SK-N-SH (cell line): Measurements from ENCODE around the gene TP53AIP1. TPM values are rescaled to one million over a fixed set of nuclear protein-coding genes. Genes with fewer than 3 reads are reported as not detected.

Source experiments
- CTCF ChIA-PET: fragments of 300-600, 350-600 bp; formaldehyde crosslinking; extraction: SDS; loops from one replicate; lab custom pipeline; 2021; lab: Yijun Ruan, JAX
- POLR2A ChIA-PET: fragments of 350-600 bp; sonication (Branson Sonifier 250); formaldehyde crosslinking; extraction: SDS; loops from one replicate; lab custom pipeline; 2020; ENCODE audit warnings: antibody characterized with exemption, inconsistent platforms; lab: Yijun Ruan, JAX
- DNase-seq: peaks from one replicate; pipeline ENCODE4 v3.0.0; 2012
- H2AFZ ChIP-seq: fragments of 200-600 bp; sonication (generic); 2 replicates; pipeline ENCODE4 v1.8.1; 2016; ENCODE audit warnings: antibody characterized with exemption, mild to moderate bottlenecking, low read depth
- H3F3A ChIP-seq: fragments of 200-600 bp; sonication (generic); replicated peaks from 2 replicates; pipeline ENCODE3; 2016; ENCODE audit warnings: antibody characterized with exemption, mild to moderate bottlenecking; ENCODE audit not compliant: insufficient read depth
- H3K27ac ChIP-seq, 2 experiments: fragments of 200-500 bp in 1 of 2; fragments of 200-600 bp in 1 of 2; sonication (Bioruptor generic) in 1 of 2; sonication (generic), shearing (Covaris generic) in 1 of 2; 2 replicates each; pipeline versions ENCODE4 v1.5.1 to v1.6.1; 2014 to 2016; ENCODE audit warnings: low read depth in 2 of 2, inconsistent platforms in 1 of 2, low read length in 1 of 2, mild to moderate bottlenecking in 1 of 2, mixed read lengths in 1 of 2
- H3K27me3 ChIP-seq: fragments of 200-600 bp; sonication (generic), shearing (Covaris generic); 2 replicates; pipeline ENCODE4 v1.6.1; 2016; ENCODE audit warnings: mixed run types; ENCODE audit not compliant: insufficient read depth
- H3K36me3 ChIP-seq, 2 experiments: fragments of 200-500 bp in 1 of 2; fragments of 200-600 bp in 1 of 2; sonication (Bioruptor generic) in 1 of 2; sonication (generic) in 1 of 2; replicated peaks in 1 of 2; 2 replicates each; pipeline versions ENCODE3 to v1.5.1; 2014 to 2016; ENCODE audit warnings: low read length in 1 of 2, mild to moderate bottlenecking in 1 of 2; ENCODE audit not compliant: insufficient read depth in 2 of 2, control insufficient read depth in 1 of 2
- H3K4me1 ChIP-seq, 2 experiments: fragments of 200-500 bp in 1 of 2; fragments of 200-600 bp in 1 of 2; sonication (Bioruptor generic) in 1 of 2; sonication (generic), shearing (Covaris generic) in 1 of 2; 2 replicates each; pipeline versions ENCODE4 v1.5.1 to v1.6.1; 2014 to 2016; ENCODE audit warnings: low read depth in 1 of 2, low read length in 1 of 2, mixed run types in 1 of 2; ENCODE audit not compliant: insufficient read depth in 2 of 2, control insufficient read depth in 1 of 2
- H3K4me2 ChIP-seq: fragments of 200-600 bp; sonication (generic), shearing (Covaris generic); 2 replicates; pipeline ENCODE4 v1.6.1; 2017; ENCODE audit warnings: mixed run types
- H3K4me3 ChIP-seq, 2 experiments: fragments of 200-500 bp in 1 of 2; fragments of 200-600 bp in 1 of 2; sonication (Bioruptor generic) in 1 of 2; sonication (generic), shearing (Covaris generic) in 1 of 2; 2 replicates each; pipeline versions ENCODE4 v1.5.1 to v1.8.1; 2014 to 2016; ENCODE audit warnings: low read depth in 2 of 2, inconsistent platforms in 1 of 2, low read length in 1 of 2, mild to moderate bottlenecking in 1 of 2, mixed read lengths in 1 of 2, moderate library complexity in 1 of 2
- H3K79me2 ChIP-seq: fragments of 200-600 bp; sonication (generic); 2 replicates; pipeline ENCODE4 v1.8.1; 2017; ENCODE audit warnings: mild to moderate bottlenecking; ENCODE audit not compliant: insufficient read depth
- H3K9ac ChIP-seq: fragments of 200-600 bp; sonication (generic); 2 replicates; pipeline ENCODE4 v1.6.1; 2017; ENCODE audit warnings: mixed run types
- H3K9me2 ChIP-seq: fragments of 200-600 bp; sonication (generic); 2 replicates; pipeline ENCODE4 v1.6.1; 2017; ENCODE audit warnings: mixed run types
- H3K9me3 ChIP-seq: fragments of 200-600 bp; sonication (generic); 2 replicates; pipeline ENCODE4 v1.6.1; 2017; ENCODE audit warnings: mixed run types, mild to moderate bottlenecking, moderate library complexity
- H4K20me1 ChIP-seq: fragments of 200-600 bp; sonication (generic); 2 replicates; pipeline ENCODE4 v1.6.1; 2017; ENCODE audit warnings: mild to moderate bottlenecking, mixed run types; ENCODE audit not compliant: insufficient read depth
- ELF1 ChIP-seq: IDR thresholded peaks from 2 replicates; pipeline ENCODE4 v1.4.0; 2012
- EP300 ChIP-seq, 2 experiments: IDR thresholded peaks; 2 replicates each; pipeline versions ENCODE4 v1.4.0 to v1.6.1; 2012; ENCODE audit warnings: borderline replicate concordance in 1 of 2, low read depth in 1 of 2, low read length in 1 of 2
- EZH2phosphoT487 ChIP-seq: fragments of 200-600 bp; sonication (generic); IDR thresholded peaks from 2 replicates; pipeline ENCODE4 v1.6.1; 2017; ENCODE audit warnings: low read depth, mixed run types, mild to moderate bottlenecking, antibody characterized with exemption, moderate library complexity, borderline replicate concordance
- FOXJ3 ChIP-seq: sonication (generic); formaldehyde crosslinking; IDR thresholded peaks from 2 replicates; pipeline ENCODE4 v1.5.1; 2020; ENCODE audit warnings: mild to moderate bottlenecking, missing genetic modification reagents
- GATA2 ChIP-seq: sonication (generic); formaldehyde crosslinking; IDR thresholded peaks from 2 replicates; pipeline ENCODE4 v1.5.0; 2020; ENCODE audit warnings: mild to moderate bottlenecking, missing genetic modification reagents
- JUND ChIP-seq: IDR thresholded peaks from 2 replicates; pipeline ENCODE4 v1.4.0; 2012
- MEF2A ChIP-seq: IDR thresholded peaks from 2 replicates; pipeline ENCODE4 v1.4.0; 2012; ENCODE audit warnings: low read depth, borderline replicate concordance
- NFIC ChIP-seq: IDR thresholded peaks from 2 replicates; pipeline ENCODE4 v1.4.0; 2012; ENCODE audit warnings: borderline replicate concordance
- POLR2AphosphoS5 ChIP-seq: IDR thresholded peaks from 2 replicates; pipeline ENCODE4 v1.6.1; 2012; ENCODE audit warnings: low read depth, low read length
- RCOR1 ChIP-seq: fragments of 150-350 bp; IDR thresholded peaks from 2 replicates; pipeline ENCODE4 v1.6.1; 2017; ENCODE audit warnings: antibody characterized with exemption, low read length
- RXRA ChIP-seq: IDR thresholded peaks from 2 replicates; pipeline ENCODE4 v1.4.0; 2012; ENCODE audit warnings: low read depth, mild to moderate bottlenecking, borderline replicate concordance
- SMC3 ChIP-seq: IDR thresholded peaks from 2 replicates; pipeline ENCODE4 v1.6.1; 2012; ENCODE audit warnings: low read depth, low read length, improper control_type of control experiment
- TAF1 ChIP-seq: IDR thresholded peaks from 2 replicates; pipeline ENCODE4 v1.6.1; 2012; ENCODE audit warnings: low read depth, mild to moderate bottlenecking, low read length, moderate library complexity, borderline replicate concordance
- TEAD4 ChIP-seq: IDR thresholded peaks from 2 replicates; pipeline ENCODE4 v1.4.0; 2012; ENCODE audit warnings: mild to moderate bottlenecking, borderline replicate concordance; ENCODE audit not compliant: insufficient read depth
- USF2 ChIP-seq: fragments of 150-350 bp; IDR thresholded peaks from 2 replicates; pipeline ENCODE4 v1.6.1; 2017; ENCODE audit warnings: antibody characterized with exemption, low read length, low read depth, borderline replicate concordance
- ZBTB33 ChIP-seq: IDR thresholded peaks from 2 replicates; pipeline ENCODE4 v1.4.0; 2012; ENCODE audit warnings: low read depth, borderline replicate concordance
- WGBS: methylation state at CpG from one replicate; pipeline ENCODE4 v1.1.6; 2017; ENCODE audit warnings: low lambda C conversion rate; 5-methylcytosine and 5-hydroxymethylcytosine counted together
- polyA plus RNA-seq, 3 experiments: library from polyadenylated mRNA; depleted of rRNA; stranded (reverse); fragments of >200 nt; gene quantifications; 2 replicates each; pipeline ENCODE4 v1.2.3, GENCODE V29; 2012

The TP53AIP1 gene
- polyA plus RNA-seq, 1 of the 3 experiments (the other 2 are of a cell fraction): 0.05 TPM

DNA sequence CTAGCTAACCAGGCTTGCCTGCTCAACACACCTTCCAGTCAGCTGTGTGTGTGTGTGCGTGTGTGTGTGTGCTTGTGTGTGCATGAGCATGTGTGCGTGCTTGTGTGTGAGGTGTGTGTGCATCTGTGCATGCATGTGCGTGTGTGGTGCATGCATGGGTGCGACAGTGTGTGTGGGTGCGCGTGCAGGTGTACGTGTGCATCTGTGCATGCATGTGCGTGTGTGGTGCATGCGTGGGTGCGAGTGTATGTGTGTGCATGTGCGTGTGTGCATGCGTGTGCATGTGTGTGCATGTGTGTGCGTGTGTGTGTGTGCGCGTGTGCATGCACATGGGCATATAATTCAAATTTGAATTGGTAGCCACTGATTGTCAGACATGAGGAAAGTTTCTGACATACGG lies 10.5 kb upstream of the TP53AIP1 start (continued):
- no peak for TF ChIP-seq USF2
- no peak for TF ChIP-seq POLR2AphosphoS5
- TF ChIP-seq RCOR1: no peak
- no peak for TF ChIP-seq SMC3

- TF ChIP-seq TAF1: no peak
- no peak for TF ChIP-seq NFIC
- no peak for TF ChIP-seq ELF1
- TF ChIP-seq EP300 (IDR thresholded peaks at IDR 0.05; ENCODE audit: borderline replicate concordance in 1 of 2, low read depth in 1 of 2, low read length in 1 of 2): no peak
- no peak for TF ChIP-seq GATA2 (CRISPR knock-in tag)
- TF ChIP-seq USF2: no peak
- no peak for TF ChIP-seq FOXJ3 (CRISPR knock-in tag)
- TF ChIP-seq ZBTB33: no peak
- no peak for TF ChIP-seq RXRA
- TF ChIP-seq POLR2AphosphoS5: no peak
- no peak for TF ChIP-seq TEAD4
- no peak for TF ChIP-seq MEF2A
- TF ChIP-seq JUND: no peak
- no peak for TF ChIP-seq EZH2phosphoT487
- TF ChIP-seq, all 33 proteins: peak for 0
- no peaks in the 10 kb centered on the region for H3K9me2 ChIP-seq
- no peaks in the 10 kb centered on the region for H3K27me3 ChIP-seq
- H3K9ac ChIP-seq: no peak overlapping the region
- no peak overlapping the region for H3K4me3 ChIP-seq
- no peak overlapping the region for H3K4me2 ChIP-seq
- POLR2A ChIA-PET: interaction anchor here (0.6 kb wide), 1 partner anchor 44 kb away, joined by 4 read pairs; no protein-coding TSS in a partner anchor
- H3K27ac ChIP-seq: no peak overlapping the region
- no peaks in the 10 kb centered on the region for H3K79me2 ChIP-seq
- H3K36me3 ChIP-seq: no peaks in the 10 kb centered on the region
- H3F3A ChIP-seq: no peaks in the 10 kb centered on the region
- CTCF ChIA-PET: interaction anchor here (34.0 kb wide), 1 partner anchor 61 kb away, joined by 872 read pairs; the partner anchor contains the start of gene KCNJ5
- no peaks in the 10 kb centered on the region for H4K20me1 ChIP-seq
- H3K4me1 ChIP-seq: no peaks in the 10 kb centered on the region
- H3K9me3 ChIP-seq: no peaks in the 10 kb centered on the region
- H2AFZ ChIP-seq: no peak overlapping the region
- DNase-seq: no peak
- 83% methylated on average over 13 of the region's 13 CpGs for WGBS
Measured at GRCh38 chr11:128949791-128950454, 7.3 kb upstream of the TP53AIP1 start.
